TTC549 (cell line): ENCODE data around the gene ACAP2.
"Not testable (repeated sequence)": the region's sequence is repeated elsewhere in the genome, so short reads cannot be mapped to it uniquely, and the experiment has no call there.

Source experiments
- FAIRE-seq: peaks from 2 replicates; lab custom pipeline; 2012; peaks lifted over from hg19 to GRCh38; lab: Jason Lieb, UNC

The ACAP2 gene

DNA sequence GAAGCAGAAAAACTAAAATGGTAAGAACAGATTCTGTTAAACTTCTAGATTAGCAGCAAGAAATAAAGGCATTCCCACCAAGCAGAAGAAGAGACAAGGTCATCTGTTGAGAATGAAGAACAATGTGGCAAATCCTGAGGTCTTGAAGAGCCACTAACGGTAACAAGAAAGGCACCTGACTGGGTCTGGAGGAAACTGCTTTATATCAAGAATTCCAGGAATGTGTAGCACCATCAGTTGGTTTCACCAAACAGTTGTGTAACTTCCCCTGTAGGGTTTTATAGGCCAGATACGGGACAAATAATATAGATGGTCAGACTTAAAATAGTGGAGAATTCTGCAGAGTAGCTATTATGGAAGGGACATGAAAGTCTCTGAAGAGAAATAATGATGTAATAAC lies 57.3 kb downstream of the ACAP2 start:
- no peak for FAIRE-seq

DNA sequence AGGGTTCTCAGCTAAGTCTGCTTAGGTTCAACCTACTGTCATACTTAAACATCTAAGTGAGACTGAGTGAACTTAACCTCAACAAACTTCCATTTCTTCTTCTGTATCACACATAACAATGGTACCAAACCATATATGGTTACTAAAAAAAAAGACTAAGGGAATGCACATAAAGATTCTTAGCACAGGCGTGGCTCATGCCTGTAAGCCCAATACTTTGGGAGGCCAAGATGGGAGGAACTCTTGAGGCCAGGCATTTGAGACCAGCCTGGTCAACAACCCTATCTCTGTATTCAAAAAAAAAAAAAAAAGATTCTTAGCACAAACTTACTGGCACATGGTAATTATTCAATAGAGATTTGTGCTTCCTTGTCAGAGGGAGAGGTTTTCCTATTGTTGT lies 57.9 kb downstream of the ACAP2 start:
- no peak for FAIRE-seq

DNA sequence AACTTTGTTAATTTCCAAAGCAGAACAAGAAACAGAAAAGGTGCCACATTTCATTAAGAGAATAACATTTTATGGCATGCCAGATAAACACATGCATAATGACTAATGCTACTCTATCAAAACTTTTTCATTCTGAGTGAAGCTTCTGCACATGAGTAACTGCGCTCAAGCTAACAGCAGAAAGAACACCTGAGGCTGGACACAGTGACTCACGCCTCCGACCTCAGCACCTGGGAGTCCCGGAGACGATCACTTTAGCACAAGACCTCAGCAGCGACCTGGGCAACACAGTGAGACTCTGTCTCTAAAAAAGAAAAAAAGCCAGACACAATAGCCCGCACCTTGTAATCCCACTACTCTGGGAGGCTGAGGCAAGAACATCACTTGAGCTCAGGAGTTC lies 70.6 kb downstream of the ACAP2 start:
- FAIRE-seq, result no peak

DNA sequence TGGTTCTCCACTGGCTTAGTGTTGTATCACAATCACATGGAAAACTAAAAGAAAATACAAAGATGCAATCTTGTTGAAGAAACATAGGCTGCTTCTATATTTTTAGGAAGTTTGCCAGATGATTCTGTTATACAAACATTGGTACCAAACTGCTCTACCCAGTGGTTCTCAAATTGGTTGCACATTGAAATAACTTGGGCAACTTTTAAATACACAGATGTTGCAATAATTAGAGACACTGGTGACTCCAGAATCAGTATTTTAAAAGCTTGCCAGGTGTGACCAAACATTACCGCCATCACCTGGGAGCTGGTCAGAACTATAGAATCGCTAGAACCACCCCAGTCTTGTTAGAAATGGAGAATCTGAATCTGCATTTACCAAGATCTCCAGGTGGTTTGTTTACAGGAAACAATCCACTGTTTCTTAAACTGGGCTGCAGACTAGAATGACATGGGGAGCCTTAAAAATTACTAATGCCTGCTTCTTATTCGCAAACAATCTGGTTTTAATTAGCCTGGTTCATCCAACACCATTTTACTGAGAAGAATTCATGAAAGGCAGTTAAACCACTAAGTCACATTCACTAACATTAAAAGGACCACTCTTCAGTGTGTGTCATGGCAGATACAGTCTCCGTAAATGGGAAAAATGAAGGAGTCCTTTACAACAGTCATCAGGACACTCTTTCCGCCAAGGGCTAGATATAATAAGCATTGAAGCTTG lies 76.5 kb downstream of the ACAP2 start:
- no peak for FAIRE-seq

DNA sequence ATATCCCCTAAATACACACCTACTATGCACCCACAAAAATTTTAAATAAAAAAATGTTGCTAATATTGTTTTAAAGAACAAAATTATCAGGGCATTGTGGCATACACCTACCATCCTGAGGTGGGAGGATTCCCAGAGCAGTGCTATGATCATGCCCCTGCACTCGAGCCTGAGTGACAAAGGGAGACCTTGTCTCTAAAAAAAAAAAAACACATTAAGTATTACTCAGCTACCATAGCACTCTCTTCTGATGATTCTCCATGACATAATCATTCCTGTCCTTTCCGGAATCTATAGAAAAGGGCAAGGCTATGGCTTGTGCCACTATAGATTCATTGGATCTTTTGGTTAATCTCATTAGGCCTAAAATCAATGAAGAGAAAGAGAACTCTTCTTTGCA lies 77.4 kb downstream of the ACAP2 start:
- FAIRE-seq, result no peak

DNA sequence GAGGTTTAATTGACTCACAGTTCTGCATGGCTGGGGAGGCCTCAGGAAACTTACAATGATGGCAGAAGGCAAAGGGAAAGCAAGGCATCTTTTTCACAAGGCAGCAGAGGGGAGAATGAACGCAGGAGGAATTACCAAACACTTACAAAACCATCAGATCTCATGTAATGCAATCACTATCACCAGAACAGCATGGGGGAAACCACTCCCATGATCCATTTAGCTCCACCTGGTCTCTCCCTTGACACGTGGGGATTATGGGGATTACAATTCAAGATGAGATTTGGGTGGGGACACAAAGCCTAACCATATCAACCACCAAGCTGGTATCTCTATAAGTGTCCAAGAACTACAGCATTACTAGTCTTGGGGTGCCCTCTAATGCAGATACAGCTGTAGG lies 85.0 kb downstream of the ACAP2 start:
- FAIRE-seq, result not testable (repeated sequence)

DNA sequence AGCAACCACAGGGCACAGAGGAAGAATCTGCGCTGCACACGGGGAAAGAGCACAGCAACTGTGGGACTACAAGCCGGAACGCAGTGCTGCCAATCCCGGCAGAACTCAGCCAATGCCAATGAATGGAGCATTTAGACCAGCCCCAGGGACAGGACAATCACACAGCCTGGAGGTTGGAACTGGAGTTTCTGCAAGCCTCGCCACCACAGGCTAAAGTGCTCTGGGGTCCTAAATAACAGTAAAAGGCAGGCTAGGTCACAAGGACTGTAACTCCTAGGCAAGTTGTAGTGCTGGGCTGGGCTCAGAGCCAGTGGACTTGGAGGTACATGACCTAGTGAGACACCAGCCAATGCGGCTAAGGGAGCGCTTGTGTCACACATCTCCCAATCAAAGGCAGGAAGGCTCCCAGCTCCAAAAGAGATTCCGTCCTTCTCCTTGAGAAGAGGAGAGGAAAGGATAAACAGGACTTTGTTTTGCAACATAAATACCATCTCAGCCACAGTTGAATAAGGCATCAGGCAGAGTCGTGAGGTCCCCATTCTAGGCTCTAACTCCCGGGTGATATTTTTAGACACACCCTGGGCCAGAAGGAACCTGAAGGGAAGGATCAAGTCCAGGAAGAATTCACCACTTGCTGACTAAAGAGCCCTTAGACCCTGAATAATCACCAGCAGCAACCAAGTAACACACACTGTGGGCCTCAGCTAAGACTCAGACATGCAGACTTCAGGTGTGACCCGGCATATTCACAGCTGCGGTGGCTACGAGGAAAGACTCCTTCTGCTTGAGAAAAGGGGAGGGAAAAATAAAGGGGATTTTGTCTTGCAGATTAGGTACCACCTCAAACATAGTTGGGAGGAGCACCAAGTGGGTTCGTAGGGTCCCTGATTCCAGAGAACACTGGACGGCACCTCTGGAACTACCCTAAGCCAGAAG lies 86.4 kb downstream of the ACAP2 start:
- FAIRE-seq, result no peak

DNA sequence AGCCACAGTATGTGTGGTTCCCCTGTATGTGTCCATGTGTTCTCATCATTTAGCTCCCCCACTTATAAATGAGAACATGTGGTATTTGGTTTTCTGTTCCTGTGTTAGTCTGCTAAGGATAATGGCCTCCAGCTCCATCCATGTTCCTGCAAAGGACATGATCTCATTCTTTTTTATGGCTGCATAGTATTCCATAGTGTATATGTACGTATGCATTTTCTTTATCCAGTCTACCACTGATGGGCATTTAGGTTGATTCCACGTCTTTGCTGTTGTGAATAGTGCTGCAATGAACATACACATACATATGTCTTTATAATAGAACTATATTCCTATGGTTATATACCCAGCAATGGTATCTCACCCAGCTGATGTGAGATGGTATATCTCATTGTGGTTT lies 88.8 kb downstream of the ACAP2 start:
- not testable (repeated sequence) for FAIRE-seq

DNA sequence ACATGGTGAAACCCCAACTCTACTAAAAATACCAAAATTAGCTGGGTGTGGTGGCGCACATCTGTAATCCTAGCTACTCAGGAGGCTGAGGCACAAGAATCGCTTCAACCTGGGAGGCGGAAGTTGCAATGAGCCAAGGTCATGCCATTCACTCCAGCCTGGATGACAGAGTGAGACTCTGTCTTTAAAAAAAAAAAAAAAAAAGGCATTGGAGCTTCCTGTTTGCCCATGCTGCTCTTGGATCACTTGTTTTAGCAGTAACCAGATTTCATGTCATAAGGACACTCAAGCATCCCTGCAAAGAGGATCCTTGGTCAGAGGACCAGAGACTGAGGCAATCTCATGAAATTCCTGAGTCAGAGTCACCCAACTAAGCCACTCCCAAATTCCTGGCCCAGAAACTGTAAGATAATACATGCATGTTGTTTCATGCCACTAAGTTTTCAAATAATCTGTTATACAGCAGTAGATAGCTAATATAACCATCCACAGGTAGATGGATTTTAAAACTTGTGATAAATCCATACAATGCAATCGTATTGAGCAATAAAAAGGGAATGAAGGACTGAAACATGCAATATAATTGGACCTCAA lies 89.8 kb downstream of the ACAP2 start:
- no peak for FAIRE-seq

DNA sequence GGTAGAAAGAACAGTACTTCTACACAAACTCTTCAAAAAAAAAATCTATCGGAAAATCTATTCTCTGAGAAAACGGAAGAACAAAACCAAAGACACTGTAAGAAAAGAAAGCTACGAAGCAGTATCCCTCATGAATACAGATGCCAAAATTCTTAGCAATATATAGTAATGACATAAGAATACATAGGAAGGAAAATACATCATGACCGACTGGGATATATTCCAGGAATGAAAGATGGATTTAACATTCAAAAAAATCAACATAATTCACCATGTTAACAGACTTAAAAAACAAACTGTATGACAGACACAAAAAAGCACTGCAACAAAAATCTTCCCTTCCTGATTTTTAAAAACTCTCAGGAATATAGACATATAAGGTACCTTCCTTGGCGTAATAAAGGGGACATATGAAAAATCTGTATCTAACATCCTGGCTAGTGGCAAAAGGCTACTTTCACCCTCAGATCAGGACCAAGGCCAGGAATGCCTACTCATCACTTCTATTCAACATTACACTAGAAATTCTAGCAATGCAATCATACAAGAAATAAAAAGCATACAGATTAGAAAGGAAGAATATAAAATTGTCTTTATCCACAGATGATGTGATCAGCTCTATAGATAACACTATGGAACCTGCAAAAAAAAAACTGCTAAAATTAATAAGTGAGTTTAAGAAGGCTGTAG lies 94.2 kb downstream of the ACAP2 start:
- no peak for FAIRE-seq

DNA sequence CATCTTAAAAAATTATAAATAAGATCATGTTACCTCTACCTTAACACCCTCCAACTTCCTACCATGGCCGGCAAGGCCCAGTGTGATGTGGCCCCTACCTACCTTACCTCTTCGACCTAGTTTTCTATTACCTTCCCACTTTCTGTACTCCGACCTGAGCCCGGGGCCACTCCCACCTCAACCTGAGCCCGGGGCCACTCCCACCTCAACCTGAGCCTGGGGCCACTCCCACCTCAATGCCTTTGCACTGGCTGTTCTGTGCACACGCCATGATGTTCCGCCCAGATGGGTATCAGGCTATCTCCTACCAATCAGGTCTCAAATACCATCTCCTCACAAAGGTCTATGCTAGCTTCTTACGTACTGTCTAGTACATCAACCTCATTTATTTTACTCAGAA lies 105.1 kb downstream of the ACAP2 start:
- FAIRE-seq, result no peak

DNA sequence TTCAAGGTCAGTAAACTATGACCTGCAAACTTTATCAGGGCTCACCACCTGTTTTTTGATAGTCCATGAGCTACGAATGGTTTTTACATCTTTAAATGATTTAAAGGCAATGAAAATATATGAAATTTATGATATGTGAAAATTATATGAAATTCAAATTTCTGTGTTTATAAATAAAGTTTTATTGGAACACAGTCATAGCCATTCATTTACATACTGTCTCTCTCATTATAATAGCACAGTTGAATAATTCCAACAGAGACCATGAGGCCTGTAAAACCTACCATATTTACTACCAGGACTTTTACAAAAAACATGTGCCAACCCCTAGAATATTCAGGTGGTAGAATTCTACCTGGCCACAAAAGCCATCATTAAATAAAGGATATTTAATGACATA lies 107.9 kb downstream of the ACAP2 start:
- FAIRE-seq, result no peak

DNA sequence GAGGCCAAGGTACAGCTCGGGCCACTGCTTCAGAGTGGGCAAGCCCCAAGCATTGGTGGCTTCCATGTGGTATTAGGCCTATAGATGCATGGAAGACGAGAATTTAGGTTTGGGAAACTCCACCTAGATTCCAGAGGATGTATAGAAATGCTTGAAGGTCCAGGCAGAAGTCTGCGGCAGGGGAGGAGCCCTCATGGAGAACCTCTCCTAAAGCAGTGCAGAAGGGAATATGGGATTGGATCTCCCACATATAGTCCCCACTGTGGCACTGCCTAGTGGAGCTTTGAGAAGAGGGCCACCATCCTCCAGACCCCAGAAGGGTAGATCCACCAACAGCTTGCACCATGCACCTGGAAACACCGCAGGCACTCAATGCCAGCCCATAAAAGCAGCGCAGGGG lies 123.8 kb downstream of the ACAP2 start:
- no peak for FAIRE-seq

DNA sequence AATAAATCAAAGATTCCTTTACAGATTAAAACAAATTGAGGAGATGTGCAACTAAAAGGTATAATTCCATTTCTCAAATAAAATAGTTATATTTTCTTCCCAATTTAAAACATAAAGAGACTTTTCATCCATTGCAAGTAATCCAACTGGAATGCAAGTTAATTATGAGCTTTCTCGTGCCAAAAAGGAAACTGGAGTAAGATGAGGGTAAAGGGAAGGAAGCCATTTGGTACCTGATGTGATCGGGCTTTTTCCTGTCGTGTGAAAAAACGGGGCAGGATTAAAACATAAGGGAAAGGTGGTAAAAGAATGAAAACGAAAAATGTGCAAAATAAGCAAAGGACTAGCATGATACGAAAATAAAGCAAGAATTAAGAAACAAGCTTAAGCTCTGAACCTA lies 130.1 kb downstream of the ACAP2 start:
- no peak for FAIRE-seq

DNA sequence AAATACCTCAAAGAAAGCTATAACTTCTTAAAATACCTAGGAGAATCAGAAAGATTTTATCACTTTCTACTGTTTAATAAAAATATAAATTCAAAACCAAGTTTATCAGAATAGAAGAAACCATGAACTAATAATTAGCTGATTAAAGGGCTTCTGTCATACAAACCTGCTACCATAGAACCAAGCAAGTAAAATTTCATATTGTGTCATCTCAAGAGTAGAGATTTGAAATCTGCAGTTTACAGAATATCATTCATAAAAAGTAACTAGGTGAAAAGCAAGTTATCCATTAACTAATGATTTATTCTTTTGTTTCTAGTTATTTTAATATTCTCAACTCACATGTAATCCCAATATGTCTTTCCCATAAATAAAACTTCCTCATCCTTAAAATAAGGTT lies 135.1 kb downstream of the ACAP2 start:
- no peak for FAIRE-seq

DNA sequence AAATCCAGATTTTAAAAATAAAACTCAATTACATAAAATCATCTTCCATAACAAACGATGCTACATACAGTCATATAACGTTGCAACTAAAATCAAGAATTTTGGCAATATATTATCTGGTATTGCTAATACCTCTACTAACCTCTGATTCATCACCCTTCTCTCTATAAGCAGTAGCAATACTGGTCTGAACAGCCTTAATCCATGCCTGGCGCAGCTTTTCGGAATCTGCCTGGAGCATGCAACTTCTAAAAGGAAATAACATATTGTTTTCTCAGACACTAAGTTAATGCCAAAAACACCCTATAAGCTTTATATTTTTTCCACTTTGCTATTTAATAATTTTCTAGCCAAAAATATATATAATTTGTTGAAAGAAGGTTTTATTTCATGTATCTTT lies 136.5 kb downstream of the ACAP2 start:
- FAIRE-seq, result no peak

DNA sequence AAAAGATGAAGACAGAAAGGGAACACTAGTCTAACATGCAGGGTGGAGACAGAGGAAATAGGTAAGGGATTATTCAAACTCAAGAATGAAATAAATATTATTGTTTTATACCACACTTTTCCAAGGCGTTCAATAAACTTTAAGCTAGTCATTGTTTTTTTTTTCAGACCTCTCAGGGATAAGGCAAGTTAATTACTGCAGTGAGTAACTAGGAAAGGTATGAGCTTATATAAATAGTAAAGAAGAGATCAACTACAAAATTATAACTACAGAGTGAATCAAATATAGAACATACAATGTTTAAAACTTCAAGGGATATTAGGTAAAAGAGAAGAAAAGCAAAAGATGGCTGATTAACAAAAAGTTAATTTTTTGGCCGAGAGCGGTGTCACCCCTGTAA lies 140.4 kb downstream of the ACAP2 start:
- no peak for FAIRE-seq

DNA sequence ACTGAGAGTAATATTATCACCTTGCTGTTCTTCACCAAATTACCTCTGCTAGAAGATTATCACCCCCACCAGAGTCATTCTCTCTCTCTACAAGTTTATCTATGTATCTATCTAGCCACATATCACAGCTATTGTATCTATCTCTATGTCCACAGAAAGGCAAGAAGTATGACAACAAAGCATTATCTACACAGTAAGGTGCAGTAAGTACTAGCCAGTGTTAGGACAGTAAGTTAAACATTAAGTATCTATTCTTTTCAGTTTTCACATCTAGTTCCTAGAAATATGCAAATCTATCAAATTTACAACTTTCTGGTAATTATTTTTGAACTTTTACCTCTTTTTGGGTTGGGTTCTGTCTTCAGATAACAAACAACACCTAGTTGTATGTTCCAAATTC lies 145.4 kb downstream of the ACAP2 start:
- FAIRE-seq, result no peak

DNA sequence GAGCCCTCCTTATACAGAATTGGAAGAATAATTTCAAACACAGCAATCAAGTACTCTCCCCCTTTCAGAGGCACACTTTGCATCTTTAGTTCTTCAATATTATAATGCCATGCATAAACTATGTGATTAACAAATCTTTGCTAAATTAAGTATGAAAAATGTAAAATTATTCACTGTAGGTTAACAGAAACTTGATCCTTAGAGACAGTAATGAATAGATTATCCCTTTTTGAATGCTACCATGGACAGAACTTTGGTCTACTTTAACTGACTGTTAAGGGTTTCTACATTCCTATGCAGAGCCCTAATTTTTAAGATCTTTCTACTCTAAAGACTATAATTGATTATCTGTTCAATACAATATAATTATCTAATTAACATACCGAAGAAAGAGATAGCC lies 146.2 kb downstream of the ACAP2 start:
- FAIRE-seq, result no peak

DNA sequence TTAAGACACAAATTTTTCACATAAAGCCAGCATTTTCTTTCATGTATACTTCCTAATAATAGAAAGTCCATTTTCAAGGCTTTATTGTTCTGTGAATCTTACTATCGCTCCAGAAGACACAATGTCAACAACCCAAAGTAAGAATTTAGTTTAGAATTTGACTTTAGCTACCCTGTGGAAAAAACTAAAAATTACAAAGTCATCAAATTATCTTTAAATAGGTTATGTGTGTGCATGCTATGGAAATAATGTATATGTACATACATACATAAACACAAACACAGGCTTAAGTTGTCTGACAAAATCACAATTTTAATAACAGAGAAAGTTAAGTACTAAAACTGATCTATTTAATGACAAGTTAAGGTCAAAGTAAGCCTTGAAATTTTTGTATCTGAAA lies 151.7 kb downstream of the ACAP2 start:
- FAIRE-seq, result no peak

DNA sequence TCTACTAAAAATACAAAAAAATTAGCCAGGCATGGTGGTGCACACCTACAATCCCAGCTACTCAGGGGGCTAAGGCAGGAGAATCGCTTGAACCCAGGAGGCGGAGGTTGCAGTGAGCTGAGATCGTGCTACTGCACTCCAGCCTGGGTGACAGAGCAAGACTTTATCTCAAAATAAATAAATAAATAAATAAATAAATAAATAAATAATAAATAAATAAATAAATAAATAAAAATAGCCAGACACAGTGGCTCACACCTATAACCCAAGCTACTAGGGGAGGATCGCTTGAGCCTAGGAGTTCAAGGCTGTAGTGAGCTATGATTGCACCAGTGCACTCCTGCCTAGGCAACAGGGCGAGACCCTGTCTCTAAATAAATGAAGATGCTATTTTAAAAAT lies 152.2 kb downstream of the ACAP2 start:
- not testable (repeated sequence) for FAIRE-seq

DNA sequence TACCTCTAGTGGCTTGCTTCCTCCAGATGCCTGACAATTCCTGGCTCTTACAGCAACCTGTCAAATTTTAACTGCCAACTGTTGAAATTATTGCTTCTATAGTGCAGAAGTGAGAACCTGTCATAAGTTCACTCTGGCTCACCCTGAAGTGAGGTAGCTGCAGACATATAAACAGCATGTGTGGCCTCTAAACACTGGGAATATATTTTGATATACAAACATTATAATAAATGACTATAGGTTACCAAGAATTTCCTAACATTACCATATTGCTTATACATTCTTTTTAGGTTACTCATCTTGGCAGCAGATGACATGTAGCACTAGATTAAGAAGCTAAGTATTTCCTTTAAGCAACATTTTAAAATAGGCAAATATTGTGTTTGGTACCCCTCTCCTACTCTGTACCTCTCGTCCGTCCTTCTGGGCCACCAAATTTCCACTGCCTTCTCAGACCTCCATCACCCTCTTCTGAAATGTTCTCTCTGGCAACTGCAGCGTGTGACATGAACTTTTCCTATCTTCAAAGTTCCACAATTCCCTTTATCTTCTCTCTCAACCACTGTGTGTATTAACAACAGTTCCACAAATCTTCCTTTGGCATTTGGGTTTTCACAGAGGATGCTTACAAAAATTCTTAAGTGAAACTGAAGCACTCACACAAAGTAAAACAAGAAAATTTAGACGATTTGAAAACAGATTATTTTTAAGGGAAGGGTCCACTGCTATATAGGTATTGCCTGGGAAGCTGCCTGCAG lies 156.5 kb downstream of the ACAP2 start:
- no peak for FAIRE-seq
